CD14-positive monocyte (primary cell): ENCODE data around the gene PARP14. TPM values are rescaled to one million over a fixed set of nuclear protein-coding genes. Genes with fewer than 3 reads are reported as not detected.

Source experiments
- DNase-seq, 3 donors: peaks; one replicate each; pipeline ENCODE4 v3.0.0-alpha.2; 2011 to 2022
- H2AFZ ChIP-seq: 2 replicates; pipeline ENCODE4 v1.6.0; 2012; ENCODE audit warnings: mild to moderate bottlenecking, low read depth, low read length, inconsistent platforms; ENCODE audit not compliant: insufficient read depth, poor library complexity, severe bottlenecking
- H3K27ac ChIP-seq, 2 donors: 1 replicate in 1 of 2; 2 replicates in 1 of 2; pipeline ENCODE4 v1.5.1; 2012 to 2013; ENCODE audit warnings: low read length in 2 of 2, control low read depth in 1 of 2, inconsistent platforms in 1 of 2, low read depth in 1 of 2, mild to moderate bottlenecking in 1 of 2
- H3K27me3 ChIP-seq, 2 donors: one replicate each; pipeline versions ENCODE4 v1.6.0 to v1.6.1; 2011 to 2013; ENCODE audit warnings: low read length in 2 of 2; ENCODE audit not compliant: control insufficient read depth in 2 of 2, insufficient read depth in 2 of 2
- H3K36me3 ChIP-seq, 2 donors: replicated peaks in 1 of 2; 1 replicate in 1 of 2; 2 replicates in 1 of 2; pipeline versions ENCODE4 v1.5.1 to v1.6.1; 2012 to 2013; ENCODE audit warnings: low read length in 2 of 2, control low read depth in 1 of 2, inconsistent platforms in 1 of 2, mild to moderate bottlenecking in 1 of 2; ENCODE audit not compliant: insufficient read depth in 2 of 2, control insufficient read depth in 1 of 2
- H3K4me1 ChIP-seq, 2 donors: 1 replicate in 1 of 2; 2 replicates in 1 of 2; pipeline versions ENCODE4 v1.5.1 to v1.6.1; 2012 to 2013; ENCODE audit warnings: low read length in 2 of 2, control low read depth in 1 of 2, inconsistent platforms in 1 of 2, mild to moderate bottlenecking in 1 of 2, moderate library complexity in 1 of 2; ENCODE audit not compliant: insufficient read depth in 2 of 2, control insufficient read depth in 1 of 2
- H3K4me2 ChIP-seq: replicated peaks from 2 replicates; pipeline ENCODE3; 2012; ENCODE audit warnings: low read length, moderate library complexity, mild to moderate bottlenecking; ENCODE audit not compliant: poor library complexity, severe bottlenecking; ENCODE audit errors: extremely low read depth
- H3K4me3 ChIP-seq, 3 experiments: fragments of 200-600 bp in 1 of 3; sonication (generic) in 1 of 3; replicated peaks in 1 of 3; 1 replicate in 2 of 3; 2 replicates in 1 of 3; pipeline ENCODE4 v1.5.1; 2011 to 2013; ENCODE audit warnings: low read length in 3 of 3, mild to moderate bottlenecking in 3 of 3, control low read depth in 2 of 3, low read depth in 2 of 3, inconsistent platforms in 1 of 3, moderate library complexity in 1 of 3
- H3K79me2 ChIP-seq: 2 replicates; pipeline ENCODE4 v1.6.0; 2012; ENCODE audit warnings: mild to moderate bottlenecking, control low read depth, inconsistent platforms, low read length, moderate library complexity; ENCODE audit not compliant: insufficient read depth
- H3K9ac ChIP-seq: 2 replicates; pipeline ENCODE4 v1.6.0; 2017; ENCODE audit warnings: low read length, mild to moderate bottlenecking; ENCODE audit not compliant: insufficient read depth, poor library complexity, severe bottlenecking
- H3K9me3 ChIP-seq, 2 donors: replicated peaks in 1 of 2; 1 replicate in 1 of 2; 2 replicates in 1 of 2; pipeline versions ENCODE4 v1.5.1 to v1.6.1; 2012 to 2013; ENCODE audit warnings: low read length in 2 of 2, control low read depth in 1 of 2; ENCODE audit not compliant: control insufficient read depth in 1 of 2, insufficient read depth in 1 of 2
- H4K20me1 ChIP-seq: 2 replicates; pipeline ENCODE4 v1.6.0; 2012; ENCODE audit warnings: mild to moderate bottlenecking, low read length, control low read depth, moderate library complexity; ENCODE audit not compliant: insufficient read depth
- H3K27ac Mint-ChIP-seq, 7 donors: one replicate each; pipeline ENCODE4 v1.8.0; 2020; ENCODE audit warnings: mild to moderate bottlenecking in 7 of 7, mixed read lengths in 7 of 7, moderate library complexity in 6 of 7, inconsistent platforms in 2 of 7
- H3K27me3 Mint-ChIP-seq, 3 donors: one replicate each; pipeline ENCODE4 v1.8.0; 2021 to 2022; ENCODE audit warnings: low read depth in 3 of 3, mild to moderate bottlenecking in 3 of 3, mixed read lengths in 3 of 3, moderate library complexity in 3 of 3, inconsistent platforms in 1 of 3
- H3K36me3 Mint-ChIP-seq, 2 donors: one replicate each; pipeline ENCODE4 v1.8.0; 2020; ENCODE audit warnings: mixed read lengths in 2 of 2, inconsistent platforms in 1 of 2, mild to moderate bottlenecking in 1 of 2
- H3K4me1 Mint-ChIP-seq: one replicate; pipeline ENCODE4 v1.8.0; 2020; ENCODE audit warnings: mild to moderate bottlenecking, mixed read lengths
- H3K4me3 Mint-ChIP-seq, 2 donors: one replicate each; pipeline ENCODE4 v1.8.0; 2020; ENCODE audit warnings: mild to moderate bottlenecking in 2 of 2, mixed read lengths in 2 of 2, moderate library complexity in 1 of 2
- H3K9me3 Mint-ChIP-seq, 7 donors: one replicate each; pipeline ENCODE4 v1.8.0; 2020 to 2022; ENCODE audit warnings: mixed read lengths in 7 of 7, mild to moderate bottlenecking in 6 of 7, moderate library complexity in 6 of 7, inconsistent platforms in 2 of 7
- CTCF ChIP-seq: fragments of 200-600 bp; IDR thresholded peaks from one replicate; pipeline ENCODE4 v1.8.0; 2022; ENCODE audit warnings: antibody characterized with exemption, mild to moderate bottlenecking
- WGBS: methylation state at CpG from one replicate; pipeline ENCODE4 v1.1.5; 2013; ENCODE audit warnings: missing lambda C conversion rate; ENCODE audit not compliant: insufficient coverage; 5-methylcytosine and 5-hydroxymethylcytosine counted together
- intact Hi-C, 2 donors: fragments of 100-400 bp; cut with micrococcal nuclease; formaldehyde crosslinking; loops; one replicate each; pipeline versions ENCODE4 v1.15.0 to v1.15.1; 2023
- polyA plus RNA-seq, 3 donors: library from polyadenylated mRNA; depleted of rRNA in 1 of 3; unstranded in 2 of 3; stranded (reverse) in 1 of 3; fragments of 300-500 nt in 2 of 3; fragments of >200 nt in 1 of 3; fragmentation: Illumina TruSeq in 2 of 3; gene quantifications; 1 replicate in 2 of 3; 2 replicates in 1 of 3; pipeline ENCODE4 v1.2.3, GENCODE V29; 2012 to 2021

Gene PARP14
- polyA plus RNA-seq, 3 donors: 22.1 to 68.8 (median 26.9) TPM

DNA sequence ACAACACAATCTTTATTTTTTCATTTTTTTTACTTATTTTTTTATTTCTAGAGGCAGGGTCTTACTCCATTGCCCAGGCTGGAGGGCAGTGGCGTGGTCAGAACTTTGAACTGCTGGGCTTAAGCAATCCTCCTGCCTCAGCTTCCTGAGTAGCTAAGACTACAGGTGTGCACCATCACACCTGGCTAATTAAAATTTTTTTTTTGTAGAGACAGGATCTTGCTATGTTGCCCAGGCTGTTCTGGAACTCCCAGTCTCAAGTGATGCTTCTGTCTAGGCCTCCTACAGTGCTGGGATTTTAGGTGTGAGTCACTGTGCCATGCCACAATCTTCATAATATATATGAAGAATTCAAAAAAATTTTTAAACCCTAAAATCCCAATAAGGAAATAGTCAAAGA, 92.2 kb downstream of the PARP14 start:
- Histone ChIP-seq H3K27me3 (no peaks in the 10 kb centered on the region), H3K9ac (no peak overlapping the region), H3K4me2 (no peak overlapping the region), H3K4me3 (no peak overlapping the region), H3K79me2 (peaks cover 19% of the 10 kb centered on the region), H4K20me1 (no peaks in the 10 kb centered on the region), H3K4me1 (peaks cover 56 to 76% of the 10 kb centered on the region in 2 donors), H3K27ac (peak overlapping the region in 1 of 2 donors; percentile 92), H3K36me3 (peaks cover 0 to 23% of the 10 kb centered on the region in 2 donors), H3K9me3 (no peaks in the 10 kb centered on the region), H2AFZ (no peak overlapping the region)
- no peak overlapping the region for H3K4me3 Mint-ChIP-seq
- intact Hi-C loops: no loop called here
- H3K27me3 Mint-ChIP-seq: no peaks in the 10 kb centered on the region
- peak in 1 of 3 donors; percentile 42 for DNase-seq
- H3K4me1 Mint-ChIP-seq: peaks cover 56% of the 10 kb centered on the region
- H3K36me3 Mint-ChIP-seq: peaks cover 14 to 28% of the 10 kb centered on the region in 2 donors
- 83% methylated on average over 1 of the region's 1 CpG for WGBS
- H3K27ac Mint-ChIP-seq: peak overlapping the region in 2 of 7 donors; percentile 95 to 96
- TF ChIP-seq CTCF: no peak
- peaks cover 0 to 5% (median 0%) of the 10 kb centered on the region in 7 donors for H3K9me3 Mint-ChIP-seq

DNA sequence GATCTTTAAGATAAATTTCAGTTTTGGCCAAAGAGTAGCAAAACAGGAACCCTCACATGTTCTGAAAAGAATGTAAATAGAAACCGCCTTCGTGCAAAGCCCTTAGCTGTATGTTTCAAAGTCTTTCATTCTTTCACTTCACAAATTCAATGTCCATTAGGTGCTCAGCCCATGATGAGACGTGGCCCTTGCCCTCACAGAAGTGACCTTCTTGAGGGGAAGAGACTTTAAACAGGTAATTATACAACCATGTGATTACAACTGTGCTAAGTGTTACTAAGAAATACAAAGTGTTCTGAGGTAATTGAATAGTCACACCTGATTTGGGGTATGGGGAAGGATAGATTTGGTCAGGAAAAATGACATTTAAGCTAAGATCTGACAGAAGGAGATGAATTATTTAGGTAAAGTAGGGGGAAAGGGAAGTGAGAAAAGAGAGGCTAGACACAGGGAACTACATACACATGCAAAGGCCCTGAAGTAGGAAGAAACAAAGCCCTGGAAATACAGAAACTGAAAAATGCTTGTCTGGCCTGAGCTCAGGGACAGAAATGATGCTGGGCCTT, 93.4 kb downstream of the PARP14 start:
- intact Hi-C loops: no loop called here
- Histone ChIP-seq H3K27me3 (no peaks in the 10 kb centered on the region), H3K9ac (peak overlapping the region; percentile 49), H3K79me2 (peaks cover 19% of the 10 kb centered on the region), H3K4me3 (peak overlapping the region in 2 of 3 experiments; percentile 16 to 26), H3K9me3 (no peaks in the 10 kb centered on the region), H3K4me2 (peak overlapping the region; percentile 50), H2AFZ (peak overlapping the region; percentile 23), H3K27ac (peak overlapping the region; percentile 66 to 92), H4K20me1 (no peaks in the 10 kb centered on the region), H3K4me1 (peaks cover 44 to 64% of the 10 kb centered on the region in 2 donors), H3K36me3 (peaks cover 0 to 23% of the 10 kb centered on the region in 2 donors)
- Mint-ChIP-seq H3K4me1 (peaks cover 48% of the 10 kb centered on the region), H3K9me3 (peaks cover 0 to 5% (median 0%) of the 10 kb centered on the region in 7 donors), H3K36me3 (peaks cover 11 to 23% of the 10 kb centered on the region in 2 donors), H3K27me3 (no peaks in the 10 kb centered on the region), H3K4me3 (peak overlapping the region; percentile 20 to 75), H3K27ac (peak overlapping the region; percentile 91 to 98 (median 97))
- WGBS: no CpG with 5 or more reads among the region's 3 CpGs
- TF ChIP-seq CTCF: no peak
- peak; percentile 45 to 75 (median 64) for DNase-seq
